Transverse colon (tissue), 3 donors: ENCODE data around the gene ADGB.

Source experiments
- EP300 ChIP-seq: sonication (generic); formaldehyde crosslinking; IDR thresholded peaks from one replicate; pipeline ENCODE4 v1.6.1; 2017; ENCODE audit warnings: antibody characterized with exemption, low read depth
- TF ChIP-seq, protein P1 (sequence below), 5 experiments: fragments of 200-600 bp in 3 of 5; fragments of 450-650 bp in 2 of 5; sonication (generic) in 3 of 5; IDR thresholded peaks; 1 replicate in 2 of 5; 2 replicates in 3 of 5; pipeline ENCODE4 v1.5.1; 2016 to 2017; ENCODE audit warnings: antibody characterized with exemption in 5 of 5, inconsistent platforms in 3 of 5, mild to moderate bottlenecking in 2 of 5, moderate library complexity in 1 of 5

GRCh38 chr6:146620655-146621054 is 21.9 kb downstream of the ADGB start:
- no peak for TF ChIP-seq EP300
- TF ChIP-seq, protein P1, sequence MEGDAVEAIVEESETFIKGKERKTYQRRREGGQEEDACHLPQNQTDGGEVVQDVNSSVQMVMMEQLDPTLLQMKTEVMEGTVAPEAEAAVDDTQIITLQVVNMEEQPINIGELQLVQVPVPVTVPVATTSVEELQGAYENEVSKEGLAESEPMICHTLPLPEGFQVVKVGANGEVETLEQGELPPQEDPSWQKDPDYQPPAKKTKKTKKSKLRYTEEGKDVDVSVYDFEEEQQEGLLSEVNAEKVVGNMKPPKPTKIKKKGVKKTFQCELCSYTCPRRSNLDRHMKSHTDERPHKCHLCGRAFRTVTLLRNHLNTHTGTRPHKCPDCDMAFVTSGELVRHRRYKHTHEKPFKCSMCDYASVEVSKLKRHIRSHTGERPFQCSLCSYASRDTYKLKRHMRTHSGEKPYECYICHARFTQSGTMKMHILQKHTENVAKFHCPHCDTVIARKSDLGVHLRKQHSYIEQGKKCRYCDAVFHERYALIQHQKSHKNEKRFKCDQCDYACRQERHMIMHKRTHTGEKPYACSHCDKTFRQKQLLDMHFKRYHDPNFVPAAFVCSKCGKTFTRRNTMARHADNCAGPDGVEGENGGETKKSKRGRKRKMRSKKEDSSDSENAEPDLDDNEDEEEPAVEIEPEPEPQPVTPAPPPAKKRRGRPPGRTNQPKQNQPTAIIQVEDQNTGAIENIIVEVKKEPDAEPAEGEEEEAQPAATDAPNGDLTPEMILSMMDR (IDR thresholded peaks at IDR 0.05) = no peak
